Measurements from ENCODE around the gene STK10.

The STK10 gene

DNA sequence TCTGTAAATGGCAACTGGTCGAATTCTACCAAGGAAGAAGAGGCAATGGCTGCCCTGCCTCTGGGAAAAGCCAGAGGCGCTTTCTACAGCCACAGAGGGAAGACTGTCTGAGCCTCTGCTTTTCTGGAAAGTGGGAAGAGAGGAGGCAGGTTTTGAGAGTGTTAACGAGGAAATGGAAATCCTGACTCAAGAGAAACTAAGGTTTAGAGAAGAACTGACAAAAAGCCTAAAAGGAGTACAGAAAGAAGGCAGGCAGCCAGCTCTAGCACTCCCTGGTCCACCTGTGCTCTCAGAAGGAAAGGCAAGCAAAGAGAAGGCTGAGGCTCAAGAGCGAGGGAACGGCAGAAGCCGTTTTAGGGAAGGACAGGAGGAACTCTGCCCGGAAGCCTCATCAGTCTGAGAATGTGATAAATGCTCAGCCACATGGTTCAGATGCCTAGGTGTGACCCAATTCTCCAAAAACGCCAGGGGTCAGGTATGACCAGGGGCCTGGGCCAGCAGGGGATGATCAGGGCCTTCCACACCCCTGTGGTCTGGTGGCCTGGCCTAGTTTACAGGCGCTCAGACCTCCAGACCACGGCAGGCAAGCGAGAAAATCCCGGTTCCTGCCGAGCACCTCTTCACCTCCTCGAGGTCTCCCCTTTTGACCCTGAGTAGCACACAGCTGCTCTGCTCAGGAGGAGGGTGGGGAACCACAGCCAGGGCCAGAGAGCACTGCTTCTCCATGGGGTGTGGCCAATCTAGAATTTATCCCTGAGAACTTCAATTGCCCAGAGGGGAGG lies 101.6 kb downstream of the STK10 start:
- no peak for FAIRE-seq

DNA sequence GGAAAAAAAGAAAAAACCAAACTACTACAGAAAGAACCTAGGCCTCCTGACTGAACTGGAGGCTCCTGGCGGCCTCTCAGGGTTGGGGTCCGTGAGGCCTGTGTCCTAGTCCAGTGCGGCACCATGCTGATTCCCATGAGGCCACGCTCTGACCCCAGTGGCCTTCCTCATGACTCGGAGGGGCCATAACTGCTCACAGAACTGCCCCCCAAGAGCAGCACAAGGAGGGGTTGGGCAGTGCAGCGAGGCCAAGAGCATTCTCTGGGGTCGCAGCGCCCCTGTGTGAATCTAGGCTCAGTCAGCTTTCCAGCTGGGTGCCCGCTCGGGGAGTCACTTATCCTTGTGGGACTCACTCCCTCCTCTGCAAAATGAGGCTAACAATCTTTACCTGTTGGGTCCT lies 102.3 kb downstream of the STK10 start:
- no peak for FAIRE-seq

DNA sequence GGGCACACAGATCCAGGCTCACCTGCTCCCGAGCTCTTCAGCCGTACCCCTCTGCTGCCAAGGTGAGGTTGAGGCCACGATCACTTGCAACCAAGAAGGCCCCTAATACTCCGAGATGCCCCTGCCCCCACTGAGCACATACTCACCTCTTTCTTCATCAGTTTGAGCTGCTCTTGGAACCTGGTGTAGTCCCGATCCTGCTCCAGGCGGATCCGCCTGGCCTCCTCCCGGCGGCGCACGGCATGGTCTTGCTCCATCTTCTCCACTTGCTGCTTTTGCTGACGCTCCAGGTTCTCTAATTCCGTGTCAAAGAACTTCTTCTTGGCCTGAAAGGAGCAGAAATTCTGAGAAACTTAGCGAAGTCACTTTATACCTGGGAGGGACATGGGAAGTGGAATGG lies 105.8 kb downstream of the STK10 start:
- FAIRE-seq, result no peak

DNA sequence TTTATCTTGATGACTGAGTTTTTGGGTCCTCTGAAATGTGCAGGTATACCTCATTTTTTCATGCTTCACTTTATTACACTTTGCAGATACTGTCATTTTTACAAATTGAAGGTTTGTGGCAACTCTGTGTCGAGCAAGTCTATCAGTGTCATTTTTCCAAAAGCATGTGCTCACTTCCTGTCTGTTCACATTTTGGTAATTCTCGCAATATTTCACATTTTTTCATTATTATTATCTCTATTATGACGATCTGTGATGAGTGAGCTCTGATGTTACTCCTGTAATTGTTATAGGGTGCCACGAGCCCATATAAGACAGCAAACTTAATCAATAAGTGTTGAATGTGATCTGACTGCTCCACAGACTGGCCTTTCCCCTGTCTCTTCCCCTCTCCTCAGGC lies 108.1 kb downstream of the STK10 start:
- no peak for FAIRE-seq

DNA sequence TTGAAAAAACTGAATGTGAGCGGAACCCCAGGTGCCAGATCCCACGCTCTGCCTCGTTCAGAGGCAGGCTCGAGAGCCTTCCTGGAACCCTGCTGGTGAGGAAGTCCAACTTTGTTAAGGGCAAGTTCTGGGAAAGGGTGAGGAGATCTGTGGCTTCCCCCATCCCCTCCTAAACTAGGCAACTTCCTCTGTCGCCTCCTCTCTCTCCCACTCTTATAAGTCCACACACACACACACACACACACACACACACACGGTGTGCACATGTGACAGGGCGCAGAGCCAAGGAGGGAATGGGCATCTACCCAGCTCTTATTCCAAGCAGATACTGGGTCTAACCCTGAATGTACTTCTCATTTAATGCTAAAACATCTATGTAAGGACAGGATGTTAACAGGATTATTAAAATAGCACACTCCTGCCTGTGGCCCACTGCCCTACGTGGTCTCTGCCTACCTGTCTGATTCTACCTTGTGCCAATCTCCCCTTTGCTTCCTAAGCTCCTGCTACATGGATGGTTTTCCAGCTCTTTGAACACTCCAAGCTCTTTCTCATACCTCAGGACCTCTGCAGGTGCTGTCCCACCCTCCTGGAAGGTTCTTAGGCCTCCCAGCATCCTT lies 109.2 kb downstream of the STK10 start:
- no peak for FAIRE-seq

DNA sequence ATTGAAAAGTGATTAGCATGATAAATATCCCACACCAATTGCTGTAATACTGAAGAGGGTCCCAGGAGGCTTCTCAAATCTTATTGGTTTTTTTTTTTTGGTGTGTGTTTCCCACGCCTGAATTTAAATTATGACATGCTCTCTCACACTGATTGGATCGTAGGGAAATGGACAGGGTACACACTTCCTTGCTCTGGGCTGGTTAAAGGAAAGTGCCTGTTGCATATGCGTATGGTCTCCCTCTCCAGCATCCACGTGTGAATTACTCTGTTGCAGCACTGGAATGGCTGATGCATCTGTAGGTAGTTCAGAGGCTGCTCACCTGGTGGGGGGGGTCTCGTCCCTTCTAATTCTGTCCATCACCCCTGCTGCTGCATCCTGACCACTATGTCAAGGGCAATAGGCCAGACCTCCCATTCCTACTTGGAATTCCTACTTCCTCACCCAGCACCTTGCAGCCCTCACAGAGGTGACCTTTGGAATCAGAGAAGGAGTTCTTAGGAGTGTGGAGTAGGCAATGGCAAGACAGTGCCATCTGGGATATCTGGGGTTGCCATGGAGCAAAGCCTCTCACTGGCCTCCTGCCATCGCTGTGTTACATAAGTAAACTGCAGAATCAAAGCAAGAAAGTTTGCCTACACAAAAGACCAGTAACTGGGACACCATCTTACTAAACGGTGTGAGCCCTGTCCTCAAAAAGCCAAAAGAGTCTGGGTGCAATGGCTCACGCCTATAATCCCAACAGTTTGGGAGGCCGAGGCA lies 110.2 kb downstream of the STK10 start:
- FAIRE-seq, result no peak

DNA sequence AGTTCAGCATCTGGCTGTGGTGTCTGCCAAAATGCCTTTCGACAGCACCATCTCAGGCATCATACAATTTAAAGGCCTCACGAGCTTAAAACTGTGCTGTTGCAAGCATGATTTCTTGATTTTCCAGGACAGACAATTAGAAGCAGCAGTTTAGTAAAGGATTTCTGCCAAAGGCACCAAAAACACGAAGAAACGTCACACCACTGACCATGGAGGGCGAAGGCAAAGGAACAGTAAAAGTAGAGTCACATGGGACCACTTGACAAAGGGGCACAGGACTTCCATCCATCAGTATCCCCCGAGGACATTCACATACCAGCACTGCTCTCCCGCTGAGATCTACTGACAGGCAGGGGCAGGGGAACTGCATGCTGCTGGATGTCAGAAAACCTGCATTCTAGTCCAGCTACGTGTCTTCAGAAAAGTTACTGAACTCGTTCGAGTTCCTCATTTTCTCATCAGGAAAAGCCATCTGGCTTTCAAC lies 111.2 kb downstream of the STK10 start:
- FAIRE-seq, result no peak

DNA sequence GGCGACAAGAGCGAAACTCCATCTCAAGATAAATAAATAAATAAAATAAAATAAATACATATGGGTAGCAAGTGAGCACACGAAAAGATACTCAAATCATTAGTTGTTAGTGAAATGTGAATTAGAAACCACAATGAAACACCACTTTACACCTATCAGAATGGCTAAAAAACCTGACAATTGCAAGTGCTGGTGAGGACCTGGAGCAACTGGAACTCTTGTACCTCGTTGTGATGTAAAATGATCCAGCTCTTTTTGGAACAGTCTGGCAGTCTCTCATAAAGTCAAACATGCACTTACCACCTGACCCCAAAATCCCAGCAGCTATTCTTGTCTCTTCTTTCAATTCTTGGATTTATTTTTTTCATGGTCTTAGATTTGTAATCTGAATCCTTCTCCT lies 112.4 kb downstream of the STK10 start:
- no peak for FAIRE-seq

DNA sequence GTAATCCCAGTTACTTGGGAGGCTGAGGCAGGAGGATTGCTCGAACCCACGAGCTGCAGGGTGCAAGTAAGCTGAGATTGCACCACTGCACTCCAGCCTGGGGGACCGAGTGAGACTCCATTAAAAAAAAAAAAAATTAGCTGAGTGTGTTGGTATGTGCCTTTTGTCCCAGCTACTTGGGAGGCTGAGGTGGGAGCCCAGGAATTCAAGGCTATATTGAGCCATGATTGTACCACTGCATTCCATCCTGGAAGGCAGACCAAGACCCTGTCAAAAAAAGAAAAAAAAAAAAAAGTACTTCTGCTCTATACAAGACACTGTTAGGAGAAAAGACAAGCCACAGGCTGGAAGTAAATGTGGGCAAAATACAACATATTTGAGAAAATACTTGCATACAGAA lies 113.1 kb downstream of the STK10 start:
- no peak for FAIRE-seq

DNA sequence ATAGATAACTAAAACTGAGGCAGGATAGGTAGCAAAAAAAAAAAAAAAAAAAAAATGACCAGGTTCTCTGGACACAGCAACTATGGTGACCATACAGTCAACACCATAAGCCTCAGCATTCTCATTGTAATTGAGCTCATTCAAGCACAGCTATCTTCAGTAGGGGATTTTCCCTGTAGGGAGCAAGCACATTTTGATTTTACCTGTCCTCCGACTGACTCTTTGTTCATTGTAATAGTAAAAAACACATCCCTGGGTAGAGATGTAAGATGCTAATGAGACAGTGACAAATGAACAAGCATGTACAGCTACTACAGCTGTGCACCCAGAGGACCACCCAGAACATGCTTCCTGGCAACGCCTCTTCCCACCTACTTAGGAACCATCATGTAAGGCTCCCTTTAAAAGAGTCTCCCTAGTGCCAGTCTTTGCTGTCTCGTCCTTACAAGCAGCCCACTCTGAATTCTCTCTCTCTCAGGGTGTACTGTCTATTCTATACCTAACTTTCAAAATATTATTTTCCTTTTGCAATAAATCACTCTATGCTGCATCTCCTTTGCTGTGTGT lies 116.6 kb downstream of the STK10 start:
- FAIRE-seq, result no peak

DNA sequence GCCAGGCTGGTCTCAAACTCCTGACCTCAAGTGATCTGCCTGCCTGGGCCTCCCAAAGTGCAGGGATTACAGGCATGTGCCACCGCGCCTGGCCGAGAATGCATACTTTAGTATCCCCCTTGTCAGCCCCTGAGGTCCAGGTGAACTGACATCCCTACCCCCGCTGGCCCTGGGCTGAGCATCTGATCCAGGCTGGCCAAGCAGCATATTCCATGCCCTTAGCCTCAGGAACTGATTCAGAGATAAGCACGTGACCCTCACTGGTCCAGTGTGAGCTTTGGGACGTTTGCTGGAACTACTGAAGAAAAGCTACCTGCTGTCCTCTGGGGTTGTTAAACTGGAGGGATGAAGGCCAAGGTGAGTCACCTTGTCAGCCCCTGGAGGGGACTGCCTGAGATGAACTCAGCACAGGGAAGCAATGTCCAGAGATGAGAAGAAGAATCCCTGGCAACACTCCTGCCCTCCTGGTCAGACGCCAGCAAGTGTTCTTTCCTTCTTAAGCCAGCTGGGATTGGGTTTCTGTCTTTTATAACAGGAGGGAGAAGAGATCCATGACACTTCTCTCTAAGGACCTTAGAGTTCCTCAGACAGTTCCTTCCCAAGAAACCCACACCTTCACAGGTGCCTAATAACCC lies 122.5 kb downstream of the STK10 start:
- FAIRE-seq, result no peak

DNA sequence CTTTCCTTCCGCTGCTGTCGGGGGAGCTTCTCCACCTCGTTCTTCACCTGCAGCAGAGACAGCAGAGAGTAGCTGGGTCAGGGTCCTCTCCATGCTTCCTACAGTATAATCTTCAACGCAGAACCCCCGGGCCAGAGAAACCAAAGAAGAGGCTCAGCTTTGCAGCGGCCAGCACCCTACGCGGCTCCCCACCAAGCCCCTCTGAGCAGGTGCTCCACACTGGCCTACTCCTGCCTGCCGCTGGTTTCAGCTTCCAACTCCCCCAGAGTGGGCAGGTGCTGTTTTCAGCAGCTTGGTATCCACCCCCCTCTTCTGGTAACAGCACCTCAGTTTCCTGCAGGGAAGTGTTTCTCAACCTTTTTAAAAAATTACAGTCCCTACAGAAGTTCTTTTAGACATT lies 123.3 kb downstream of the STK10 start:
- no peak for FAIRE-seq

DNA sequence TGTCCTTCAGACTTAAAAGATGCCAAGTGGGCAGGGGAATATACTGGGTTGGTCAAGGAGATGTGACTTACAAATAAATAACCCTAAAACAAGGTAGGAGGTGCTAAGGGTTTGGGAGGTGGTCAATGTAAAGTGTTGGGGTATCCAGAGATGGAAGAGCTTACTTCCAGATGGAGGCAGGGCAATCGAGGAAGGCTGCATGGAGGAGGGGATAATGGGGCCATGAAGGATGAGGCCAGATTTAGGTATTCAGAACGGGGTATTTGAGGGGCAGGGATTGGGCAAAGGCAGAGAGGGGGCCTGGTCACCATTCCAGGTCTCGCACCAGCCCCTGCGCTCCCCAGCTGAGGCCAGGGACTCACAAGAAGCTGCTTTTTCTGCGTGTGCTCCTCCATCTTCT lies 123.7 kb downstream of the STK10 start:
- no peak for FAIRE-seq

DNA sequence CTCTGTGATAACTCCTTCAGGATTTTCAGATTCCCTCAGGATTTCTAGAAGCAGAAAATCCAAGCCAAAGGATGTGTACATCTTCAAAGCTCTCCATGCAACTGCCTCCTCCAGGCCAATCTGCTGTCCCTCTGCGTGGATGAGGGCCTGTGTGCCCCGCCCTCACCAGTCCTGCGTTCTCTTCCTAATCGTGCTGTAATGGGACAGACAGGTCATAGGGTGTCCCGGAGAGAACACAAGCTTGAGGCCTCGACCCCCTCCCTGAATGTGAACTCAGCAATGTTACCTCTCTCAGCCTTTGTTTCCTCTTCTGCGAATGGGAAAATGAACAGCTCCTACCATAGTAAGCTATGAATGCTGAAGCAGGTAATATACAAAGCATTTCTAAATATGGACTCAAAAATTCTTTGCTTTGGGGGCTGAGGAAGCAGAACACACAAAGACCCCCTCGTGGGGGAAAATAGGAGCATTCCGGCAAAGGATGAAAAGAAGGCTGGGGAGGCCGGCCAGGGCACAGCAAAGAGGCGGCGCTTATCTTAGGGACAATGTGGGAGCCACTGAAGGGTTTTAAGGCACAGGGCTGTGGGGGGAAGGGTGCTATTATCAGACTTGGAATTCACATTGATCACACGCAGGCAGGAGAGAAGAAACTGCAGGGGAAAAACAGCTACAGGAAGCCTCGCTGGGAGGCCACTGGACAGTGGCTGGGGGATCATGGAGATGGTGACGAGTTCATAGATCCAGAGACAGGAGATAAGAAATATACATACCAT lies 124.4 kb downstream of the STK10 start:
- FAIRE-seq, result no peak

DNA sequence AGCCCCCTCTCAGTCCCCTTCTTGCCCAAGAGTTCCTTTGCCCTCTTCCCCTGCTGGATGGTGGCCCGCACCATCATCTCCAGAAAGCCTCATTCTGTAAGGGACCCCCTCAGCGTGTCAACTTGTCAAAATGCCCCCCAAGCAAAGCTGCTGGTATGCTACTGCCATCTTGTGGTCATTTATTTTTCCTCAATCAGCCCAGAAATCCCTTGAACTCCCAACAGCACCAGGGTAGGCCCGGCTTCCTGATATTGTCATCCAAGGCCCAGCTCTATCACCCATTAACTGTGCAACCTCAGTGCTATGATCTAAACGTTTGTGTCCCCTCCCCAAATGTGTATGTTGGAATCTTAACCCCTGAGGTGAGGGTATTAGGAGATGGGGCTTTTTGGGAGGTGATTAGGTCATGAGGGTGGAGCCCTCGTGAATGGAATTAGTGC lies 128.3 kb downstream of the STK10 start:
- no peak for FAIRE-seq

DNA sequence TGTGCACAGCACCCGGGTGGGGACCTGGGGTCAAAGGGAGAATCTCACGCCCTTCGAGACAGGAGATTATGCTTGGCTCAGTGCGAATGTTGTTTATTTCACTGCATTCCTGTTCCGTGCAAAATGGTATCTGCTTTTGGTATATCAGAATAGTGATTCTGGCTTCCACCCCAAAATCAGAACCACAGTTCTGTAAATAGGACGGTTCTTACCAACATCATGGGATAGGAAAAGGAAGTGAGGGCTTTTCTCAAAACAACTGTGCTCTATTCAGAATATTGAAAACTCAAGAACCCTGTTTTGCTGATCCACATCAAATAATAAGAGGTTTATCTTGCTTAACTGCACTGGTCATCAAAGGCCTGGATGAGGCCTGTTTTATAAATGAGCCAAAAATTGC lies 129.9 kb downstream of the STK10 start:
- FAIRE-seq, result no peak

DNA sequence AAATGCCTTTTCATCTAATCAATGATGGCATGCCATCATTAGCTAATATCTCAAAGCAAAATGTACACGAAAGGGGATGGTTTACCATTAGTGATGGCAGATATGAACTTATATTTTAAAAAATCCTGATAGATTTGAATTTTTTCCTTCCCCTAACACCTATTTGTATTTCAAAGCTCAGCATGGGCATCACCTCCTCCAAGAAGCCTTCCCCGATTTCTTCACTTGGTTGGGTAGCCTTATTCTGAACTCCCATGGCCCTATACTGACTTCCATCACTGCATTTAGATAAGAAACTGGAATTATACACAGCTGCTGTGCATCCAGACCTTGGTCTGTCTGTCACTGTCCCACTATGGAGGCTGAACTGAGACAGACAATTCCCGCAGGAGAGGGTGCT lies 132.0 kb downstream of the STK10 start:
- no peak for FAIRE-seq

DNA sequence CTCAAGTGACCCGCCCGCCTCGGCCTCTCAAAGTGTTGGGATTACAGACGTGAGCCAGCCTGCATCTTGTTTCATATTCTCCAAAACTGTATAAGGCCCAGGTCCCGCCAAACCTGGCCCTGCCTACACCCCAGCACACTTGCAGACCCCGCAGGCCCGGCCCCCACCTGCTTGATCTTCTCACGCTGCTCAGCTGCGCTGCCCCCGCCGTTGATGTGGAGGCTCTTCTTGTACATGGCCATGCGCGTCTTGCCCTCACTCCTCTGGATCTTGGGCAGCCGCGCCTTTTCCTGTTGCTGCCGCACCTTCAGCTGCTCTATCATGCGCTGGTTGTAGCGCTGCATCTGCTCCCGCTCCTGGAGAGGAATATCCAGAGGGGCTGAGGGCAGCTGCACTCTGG lies 132.6 kb downstream of the STK10 start:
- FAIRE-seq, result no peak

DNA sequence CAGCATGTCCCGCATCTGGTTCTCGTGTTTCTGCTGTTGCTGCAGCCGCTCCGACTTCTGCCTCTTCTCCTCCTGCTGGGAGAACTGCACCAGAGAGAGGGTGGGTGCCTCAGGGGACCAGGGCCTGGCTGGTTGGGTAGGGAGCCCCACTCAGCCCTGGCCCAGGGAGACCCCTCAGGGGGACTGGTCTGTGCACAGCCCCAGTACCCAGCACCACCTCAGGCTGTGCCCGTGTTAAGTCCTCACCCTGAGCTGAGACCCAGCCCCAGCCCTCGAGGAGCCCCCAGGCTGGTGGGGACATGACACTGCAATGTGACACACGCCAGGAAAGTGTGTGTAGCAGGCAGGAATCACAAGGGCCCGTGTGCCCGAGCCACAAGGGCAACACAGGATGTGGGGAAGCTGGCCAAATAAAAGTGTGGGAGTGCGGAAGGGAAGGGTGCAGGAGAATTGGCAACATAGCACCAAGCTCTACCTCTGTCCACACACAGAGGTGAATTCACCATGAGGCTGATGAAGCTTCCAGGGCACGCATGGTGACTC lies 133.3 kb downstream of the STK10 start:
- FAIRE-seq, result no peak

DNA sequence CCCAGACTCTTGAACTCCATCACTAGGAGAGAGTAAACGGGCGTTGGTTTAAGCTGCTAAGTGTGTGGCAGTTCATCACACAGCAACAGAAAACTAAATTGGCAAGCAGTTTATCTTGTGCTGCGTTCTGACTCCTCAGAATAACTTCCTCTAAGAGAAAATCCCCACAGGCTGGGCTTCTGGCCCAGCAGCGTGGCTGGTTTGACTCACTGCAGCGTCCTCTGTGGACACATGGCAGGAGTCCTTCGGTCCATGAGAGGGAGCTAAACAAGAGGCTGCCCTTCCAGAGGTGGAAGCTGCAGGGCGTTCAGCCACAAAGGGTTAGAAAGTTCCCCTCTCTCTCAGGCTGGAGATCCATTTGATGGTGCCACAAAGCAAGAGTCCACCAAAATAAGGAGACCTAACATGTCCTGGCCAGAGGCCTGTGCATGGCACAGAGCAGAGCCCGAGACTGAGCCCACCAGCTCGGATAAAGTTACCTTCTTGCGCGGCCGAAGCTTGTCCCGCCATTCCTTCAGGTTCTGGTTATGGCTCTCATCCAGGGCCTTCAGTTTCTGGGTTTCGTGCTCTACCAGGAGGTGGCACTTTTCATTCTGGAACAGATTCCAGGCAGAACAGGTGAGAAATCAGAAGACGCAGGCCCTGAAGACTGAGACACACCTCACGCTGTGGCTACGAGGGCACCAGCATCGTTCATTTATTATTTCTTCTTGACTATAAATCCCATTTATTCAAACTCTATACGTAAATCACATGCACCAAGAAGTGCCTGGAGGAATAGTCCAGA lies 135.4 kb downstream of the STK10 start:
- no peak for FAIRE-seq

All from endometrium (tissue), 2 donors.